Left colon (tissue), 2 donors: ENCODE measurements around the gene UBE2M. TPM values are rescaled to one million over a fixed set of nuclear protein-coding genes. Genes with fewer than 3 reads are reported as not detected.
A peak's percentile ranks its signal among the peaks of the same experiment; 100 is the strongest.
"Not testable (repeated sequence)": the region's sequence is repeated elsewhere in the genome, so short reads cannot be mapped to it uniquely, and the experiment has no call there.

Experiments
- ATAC-seq: fragments of 200-7000 bp; cut with Tn5 transposase; one replicate; pipeline ENCODE4 v1.9.1; 2020; ENCODE audit warnings: mild to moderate bottlenecking, moderate library complexity
- DNase-seq, 2 donors: peaks; one replicate each; pipeline ENCODE4 v3.0.0-alpha.2; 2020
- intact Hi-C, 2 donors: fragments of 100-400 bp; cut with DNase I in 1 of 2; cut with micrococcal nuclease in 1 of 2; formaldehyde crosslinking; loops; one replicate each; pipeline versions ENCODE4 v1.11.2 to v1.14.0; 2022; cut with DNase I, micrococcal nuclease
- long read RNA-seq: library from polyadenylated mRNA; unstranded; transcript quantifications from one replicate; pipeline ENCODE4 v2.0.0, GENCODE V29; 2021
- total RNA-seq, 2 donors: library from RNA; stranded (reverse); fragmentation: NEBNext Ultra II Directional; extraction: Animal tissue kit (Norgen Biotek cat#: 25700); gene quantifications; one replicate each; pipeline ENCODE4 v1.2.1, GENCODE V29; 2021
- donor health status: DM: no; HTN: no; CAD: no.
- donor health status: DM: yes; HTN: yes; CAD: no.

UBE2M gene
- 10 to 100 TPM; 55.8 to 70.4 TPM for total RNA-seq
- long read RNA-seq, transcript UBE2M-201 (6 exons, 1,508 nt) = major isoform, 28 of 31 reads
- long read RNA-seq, partial matches to known transcripts = 2 of 31 reads
- long read RNA-seq, other reads (novel, unspliced or antisense) = 1 of 31 reads

GRCh38 chr19:58558066-58558622, at the start of gene UBE2M:
TSS of gene UBE2M (minus strand) at chr19:58558611. CDS start at chr19:58558381, 230 bp downstream.
- peak; percentile 64 to 80 for DNase-seq
- intact Hi-C loops = no loop called here
- no peak for ATAC-seq

GRCh38 chr19:58607213-58607612, 48.8 kb upstream of the UBE2M start:
- intact Hi-C loops = not testable (repeated sequence)

GRCh38 chr19:58606251-58606896, 48.0 kb upstream of the UBE2M start:
- DNase-seq, ATAC-seq, intact Hi-C loops: not testable (repeated sequence)

More at GRCh38 chr19:58607213-58607612, 48.8 kb upstream of the UBE2M start:
- DNase-seq, ATAC-seq: not testable (repeated sequence)

- intact Hi-C loops = no loop called here
- ATAC-seq = no peak
- no peak for DNase-seq
These were observed 27.8 kb upstream of the UBE2M start for GRCh38 chr19:58586133-58586765.

GRCh38 chr19:58585442-58586132, 27.2 kb upstream of the UBE2M start:
- ATAC-seq = no peak
- intact Hi-C loops = no loop called here
- no peak for DNase-seq

- no peak for ATAC-seq
- intact Hi-C loops = no loop called here
- no peak for DNase-seq
These were observed 26.4 kb upstream of the UBE2M start for GRCh38 chr19:58584498-58585441.

GRCh38 chr19:58582985-58583384, 24.6 kb upstream of the UBE2M start:
- no peak for DNase-seq
- no peak for ATAC-seq
- intact Hi-C loops = no loop called here

GRCh38 chr19:58581227-58582141, 23.1 kb upstream of the UBE2M start:
- ATAC-seq (peak; percentile 59), DNase-seq (peak; percentile 78 to 81)
- intact Hi-C loops = no loop called here

GRCh38 chr19:58579473-58580142, 21.2 kb upstream of the UBE2M start:
- ATAC-seq (no peak), DNase-seq (no peak)
- intact Hi-C loops = no loop called here

GRCh38 chr19:58578012-58578925, 19.9 kb upstream of the UBE2M start:
- ATAC-seq = no peak
- DNase-seq = peak in 1 of 2 donors; percentile 24
- intact Hi-C loops = no loop called here

- DNase-seq, ATAC-seq, intact Hi-C loops: not testable (repeated sequence)
These were observed 19.2 kb upstream of the UBE2M start for GRCh38 chr19:58577581-58577980.

GRCh38 chr19:58575183-58576041, 17.0 kb upstream of the UBE2M start:
- DNase-seq = peak; percentile 91 to 92
- intact Hi-C loops = no loop called here
- peak; percentile 64 for ATAC-seq

- intact Hi-C loops = no loop called here
- no peak for DNase-seq
- no peak for ATAC-seq
These were observed 15.3 kb upstream of the UBE2M start for GRCh38 chr19:58573658-58574164.

GRCh38 chr19:58572818-58573657, 14.6 kb upstream of the UBE2M start, which contains the start of gene MZF1:
TSS of gene MZF1 (minus strand) at chr19:58573335. CDS start at chr19:58571389, 1,946 bp downstream.
- DNase-seq (peak; percentile 100), ATAC-seq (peak; percentile 72)
- intact Hi-C loops = no loop called here
